NCI-H524 (cell line): Measurements from ENCODE around the gene RGS1.

Experiments
- DNase-seq, 2 experiments: peaks; one replicate each; lab custom pipeline; 2025; lab: John Stamatoyannopoulos, UW

The RGS1 gene

DNA sequence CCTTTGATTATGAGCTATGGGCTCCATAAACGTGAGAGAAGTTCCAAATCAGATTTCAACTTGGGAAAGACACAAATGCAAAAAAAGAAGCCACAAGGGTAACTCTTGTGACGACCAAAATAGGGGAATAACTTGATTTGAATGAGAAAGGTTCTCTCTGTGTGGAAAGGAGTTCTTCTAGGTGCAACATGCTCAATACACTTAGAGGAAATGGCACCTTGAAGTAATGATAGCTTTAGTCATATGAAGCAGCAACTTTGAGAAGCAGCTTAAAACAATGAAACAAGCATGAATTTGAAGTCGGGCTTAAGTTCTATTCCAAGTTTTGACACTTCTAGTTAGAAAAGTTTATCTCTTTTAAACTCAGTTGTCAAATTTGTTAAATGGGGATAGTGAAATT is 21.8 kb upstream of the RGS1 start:
- no peak for DNase-seq

DNA sequence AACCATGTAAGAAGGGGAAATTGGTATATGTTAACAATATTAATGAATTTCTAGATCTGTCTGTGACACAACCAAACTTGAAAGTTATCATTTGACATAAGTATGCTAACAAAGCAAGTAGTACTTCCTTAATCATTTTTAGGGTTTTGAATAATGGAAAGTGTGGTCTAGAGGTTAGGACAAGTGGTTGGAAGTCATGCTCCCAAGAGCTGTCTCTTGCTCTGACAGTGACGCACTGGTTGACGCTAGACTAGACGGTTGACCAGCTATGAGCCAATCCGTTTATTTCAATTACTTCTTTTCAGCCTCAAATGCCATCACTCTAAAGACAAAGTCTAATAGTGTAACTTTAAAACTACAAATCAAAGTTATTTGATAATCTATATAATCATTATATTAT is 20.7 kb upstream of the RGS1 start:
- no peak for DNase-seq

DNA sequence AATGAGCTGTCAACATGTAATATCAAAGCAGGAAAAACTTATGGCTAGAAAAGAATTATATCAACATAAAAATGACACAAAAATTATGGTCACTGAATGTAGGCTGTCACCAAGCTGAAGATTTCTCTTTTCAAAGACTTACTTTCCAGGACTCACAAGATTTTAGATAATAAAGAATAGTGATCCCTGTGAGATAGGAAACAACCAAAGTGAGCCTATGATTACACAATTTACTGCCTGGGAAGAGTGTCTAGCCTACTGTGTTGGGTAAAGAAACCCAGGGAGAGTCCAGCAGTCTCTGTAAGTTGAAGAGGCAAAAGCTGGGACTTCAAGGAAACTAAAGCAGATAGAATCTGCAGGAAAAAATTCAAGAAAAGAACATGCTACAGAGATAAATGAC is 20.2 kb upstream of the RGS1 start:
- DNase-seq, result no peak

DNA sequence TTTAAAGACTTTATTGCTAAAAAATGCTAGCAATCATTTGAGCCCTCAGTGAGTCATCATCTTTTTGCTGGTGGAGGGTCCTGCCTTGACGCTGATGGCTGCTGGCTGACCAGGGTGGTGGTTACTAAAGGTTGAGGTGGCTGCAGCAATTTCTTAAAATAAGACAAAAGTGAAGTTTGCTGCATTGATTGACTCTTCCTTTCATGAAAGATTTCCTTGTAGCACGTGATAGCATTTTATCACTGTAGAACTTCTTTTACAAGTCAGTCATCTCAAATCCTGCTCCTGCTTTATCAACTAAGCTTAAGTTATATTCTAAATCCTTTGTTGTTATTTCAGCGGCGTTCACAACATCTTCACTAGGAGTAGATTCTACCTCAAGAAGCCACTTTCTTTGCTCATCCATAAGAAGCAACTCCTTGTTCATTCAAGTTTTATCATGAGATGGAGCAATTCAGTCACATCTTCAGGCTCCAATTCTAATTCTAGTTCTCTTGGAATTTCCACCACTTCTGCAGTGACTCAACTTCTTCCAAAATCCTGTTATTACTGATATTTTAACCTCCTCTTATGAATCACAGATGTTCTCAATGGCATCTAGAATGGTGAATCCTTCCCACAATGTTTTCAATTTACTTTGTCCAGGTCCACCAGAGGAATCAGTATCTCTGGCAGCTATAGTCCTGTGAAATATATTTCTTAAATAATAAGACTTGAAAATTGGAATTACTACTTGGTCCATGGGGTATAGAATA is 17.6 kb upstream of the RGS1 start:
- DNase-seq, result no peak

DNA sequence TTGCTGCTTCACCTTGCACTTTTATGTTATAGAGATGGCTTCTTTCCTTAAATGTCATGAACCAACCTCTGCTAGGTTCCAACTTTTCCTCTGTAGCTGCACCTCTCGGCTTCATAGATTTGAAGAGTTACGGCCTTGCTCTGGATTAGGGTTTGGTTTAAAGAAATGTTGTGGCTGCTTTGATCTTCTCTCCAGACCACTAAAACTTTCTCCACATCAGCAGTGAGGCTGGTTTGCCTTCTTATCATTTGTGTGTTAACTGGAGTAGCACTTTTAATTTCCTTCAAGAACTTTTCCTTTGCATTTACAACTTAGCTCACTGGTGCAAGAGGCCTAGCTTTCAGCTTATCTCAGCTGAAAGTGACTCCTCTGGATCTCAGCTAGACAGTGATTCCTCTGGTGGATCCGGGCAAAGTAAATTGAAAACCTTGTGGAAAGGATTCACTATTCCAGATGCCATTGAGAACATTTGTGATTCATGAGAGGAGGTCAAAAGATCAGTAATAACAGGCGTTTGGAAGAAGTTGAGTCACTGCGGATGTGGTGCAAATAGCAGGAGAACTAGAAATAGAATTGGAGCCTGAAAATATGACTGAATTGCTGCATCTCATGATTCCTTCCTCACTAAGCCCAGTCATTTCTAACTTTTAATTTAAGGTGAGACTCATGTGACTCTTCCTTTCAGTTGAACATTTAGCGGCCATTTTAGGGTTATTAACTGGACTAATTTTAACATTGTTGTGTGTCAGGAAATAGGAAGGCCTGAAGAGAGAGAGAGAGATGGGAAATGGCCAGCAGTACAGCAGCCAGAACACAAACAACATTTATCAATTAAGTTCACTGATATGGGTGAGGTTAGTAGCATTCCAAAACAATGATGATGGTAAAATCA is 16.2 kb upstream of the RGS1 start:
- no peak for DNase-seq

DNA sequence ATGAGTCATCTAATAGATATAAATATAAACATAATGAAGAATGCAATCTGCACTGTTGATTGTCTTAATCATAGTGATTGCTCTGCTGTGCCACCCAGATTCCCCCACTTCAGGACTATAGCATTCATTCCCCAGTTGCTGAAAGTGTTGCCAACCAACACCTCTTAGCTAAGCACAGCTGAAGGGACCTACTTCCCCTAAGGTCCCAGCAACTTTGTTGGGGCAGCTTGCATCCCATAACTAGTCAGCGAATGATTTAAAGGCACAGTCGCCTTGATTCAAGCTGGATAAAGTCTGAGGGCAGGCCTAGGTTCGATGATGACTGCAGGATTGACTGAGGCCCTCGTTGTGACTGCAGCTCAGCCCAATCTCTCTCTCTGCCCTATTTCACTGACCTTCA is 14.3 kb upstream of the RGS1 start:
- DNase-seq, result no peak

DNA sequence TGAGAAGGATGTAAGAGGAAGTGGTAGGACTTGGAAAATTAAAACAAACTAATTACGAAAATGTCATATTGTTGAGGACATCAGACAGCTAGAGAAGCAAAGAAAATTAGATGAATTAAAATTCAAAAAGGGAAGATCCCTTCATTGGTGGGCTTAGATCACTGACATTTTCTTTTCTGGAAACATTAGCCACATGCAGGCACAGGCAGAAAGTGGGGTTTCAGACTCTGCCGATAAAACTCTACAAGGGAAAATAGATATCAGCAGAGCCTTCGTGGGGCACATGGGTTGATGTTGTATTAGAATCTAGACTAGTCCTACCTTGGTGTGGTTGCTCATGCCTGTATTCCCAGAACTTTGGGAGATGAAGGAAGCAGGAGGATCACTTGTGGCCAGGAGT is 12.4 kb upstream of the RGS1 start:
- DNase-seq, result no peak

DNA sequence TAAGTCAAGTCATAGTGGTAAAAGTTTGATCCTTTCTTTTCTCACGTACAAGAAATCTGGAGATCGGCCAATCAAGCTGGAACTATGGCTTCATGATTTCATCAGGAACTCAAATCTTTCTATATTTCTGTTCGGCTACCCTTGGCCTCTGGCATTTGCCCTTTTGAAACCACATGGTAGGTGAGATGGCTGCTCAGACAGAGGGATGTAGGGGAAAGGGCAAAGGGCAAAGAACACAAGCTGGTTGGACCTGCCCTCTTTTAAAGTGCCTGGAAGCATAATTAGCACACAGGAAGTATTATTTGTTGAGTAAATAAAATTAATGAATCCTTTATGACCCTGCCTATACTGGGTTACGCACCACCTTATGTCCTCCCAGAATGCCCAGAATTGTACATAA is 11.5 kb upstream of the RGS1 start:
- DNase-seq, result no peak

DNA sequence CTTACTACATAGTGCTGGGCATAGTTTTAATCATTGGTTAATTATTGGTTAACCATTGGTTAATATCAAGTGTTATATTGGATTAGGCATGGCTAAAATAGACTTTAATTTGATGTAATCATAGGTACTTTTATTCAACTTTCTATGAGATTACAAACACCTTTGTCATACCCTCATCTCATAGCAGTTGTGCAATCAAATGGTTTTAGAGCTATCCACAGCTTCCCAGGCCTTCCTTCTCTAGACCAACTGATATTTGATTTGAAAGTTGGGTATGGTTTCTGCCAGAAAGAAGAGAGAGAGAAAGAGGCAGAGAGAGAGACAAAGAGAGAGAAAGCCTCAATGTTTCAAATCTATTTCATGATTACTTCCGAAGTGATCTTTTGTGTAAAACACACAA is 9.6 kb upstream of the RGS1 start:
- DNase-seq, result no peak

DNA sequence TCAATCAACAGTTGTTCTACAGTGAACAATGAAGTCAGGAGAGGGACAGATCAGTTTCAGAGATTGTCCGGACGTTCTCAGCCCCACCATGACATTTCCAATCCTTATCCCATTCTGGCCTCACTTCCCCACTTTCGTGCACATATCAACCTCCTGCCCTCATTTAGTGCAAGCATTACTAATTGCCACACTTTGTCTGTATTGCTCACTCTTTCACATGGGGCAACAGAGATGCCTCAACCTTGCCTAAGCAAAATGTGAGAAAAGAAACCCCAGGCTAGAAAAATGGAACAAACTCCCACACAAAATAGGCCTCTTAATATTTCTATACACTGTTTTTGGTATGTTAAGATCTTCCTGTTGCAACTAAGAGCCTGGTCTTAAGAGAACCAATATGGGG is 8.9 kb upstream of the RGS1 start:
- DNase-seq, result no peak

DNA sequence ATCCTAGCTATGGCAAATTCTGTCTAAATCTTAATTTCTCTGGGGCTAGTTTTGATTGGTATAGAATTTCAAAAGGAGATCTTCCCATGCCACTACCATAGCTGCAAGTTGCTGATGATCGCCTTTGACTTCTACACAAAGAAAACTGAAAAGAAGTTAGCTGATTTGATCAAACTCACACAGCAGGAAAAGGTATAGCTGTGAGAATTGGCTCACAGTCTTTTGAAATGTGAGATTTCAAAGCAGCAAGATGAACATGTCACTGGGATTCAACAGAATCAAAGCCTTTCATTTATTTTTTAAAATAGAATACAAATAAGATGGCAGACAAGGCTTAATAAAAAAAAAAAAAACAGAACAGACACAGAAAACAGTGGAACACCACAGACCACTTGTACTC is 7.5 kb upstream of the RGS1 start:
- DNase-seq, result no peak

DNA sequence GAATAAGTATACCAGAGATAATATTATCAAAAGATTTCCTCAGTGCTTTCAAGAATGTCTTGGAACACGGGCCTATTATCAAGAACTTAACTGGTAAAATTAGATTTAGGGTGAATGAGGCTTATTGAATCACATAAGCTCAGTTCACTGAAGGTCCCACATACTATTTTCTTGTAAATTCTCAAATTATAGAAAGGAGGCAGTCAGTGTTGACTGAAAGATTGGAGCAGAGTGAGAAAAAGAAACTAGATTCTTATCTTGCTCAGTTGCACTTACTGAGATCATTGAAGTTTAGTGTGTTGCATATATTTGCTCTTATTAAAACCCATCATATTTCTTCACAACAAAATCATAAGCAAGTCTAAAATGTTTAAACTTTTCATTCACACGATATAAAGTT is 3.9 kb upstream of the RGS1 start:
- DNase-seq, result no peak

DNA sequence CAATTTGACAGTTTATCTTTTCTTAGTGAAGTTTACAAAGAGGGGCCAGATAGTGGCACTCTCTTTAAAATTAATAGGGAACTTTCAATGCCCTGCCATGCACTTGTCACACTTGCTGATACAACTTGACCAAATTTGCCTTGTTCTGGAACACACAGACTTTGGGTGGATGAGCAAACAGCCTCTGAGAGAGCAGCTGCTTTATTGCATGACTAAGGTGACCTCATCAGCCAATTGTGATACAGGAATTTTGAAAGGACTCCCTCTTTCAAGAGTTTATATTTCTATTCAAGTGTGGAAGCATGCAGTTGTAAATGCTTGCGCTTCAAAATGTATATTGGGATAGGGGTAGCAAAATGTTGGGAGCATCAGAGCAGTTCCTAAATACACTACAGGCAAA is 2.1 kb upstream of the RGS1 start:
- no peak for DNase-seq

DNA sequence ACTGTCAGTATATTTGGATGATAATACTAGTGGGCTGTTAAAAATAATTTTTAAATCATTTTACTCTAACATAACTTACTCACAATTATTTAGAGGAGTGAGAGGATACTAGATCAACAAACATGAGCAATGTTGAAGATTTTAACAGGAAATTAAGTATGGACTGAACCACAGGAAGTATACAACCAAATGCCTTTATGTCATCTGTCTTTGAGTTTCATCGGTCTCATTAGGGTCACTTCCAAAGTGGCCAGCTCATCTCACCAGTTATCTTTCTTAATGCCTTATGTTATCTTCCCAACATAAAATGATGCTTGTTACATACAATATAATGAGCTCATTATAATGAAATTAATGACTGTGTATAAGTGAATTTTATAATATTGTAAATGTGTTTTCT is 1.5 kb upstream of the RGS1 start:
- no peak for DNase-seq

DNA sequence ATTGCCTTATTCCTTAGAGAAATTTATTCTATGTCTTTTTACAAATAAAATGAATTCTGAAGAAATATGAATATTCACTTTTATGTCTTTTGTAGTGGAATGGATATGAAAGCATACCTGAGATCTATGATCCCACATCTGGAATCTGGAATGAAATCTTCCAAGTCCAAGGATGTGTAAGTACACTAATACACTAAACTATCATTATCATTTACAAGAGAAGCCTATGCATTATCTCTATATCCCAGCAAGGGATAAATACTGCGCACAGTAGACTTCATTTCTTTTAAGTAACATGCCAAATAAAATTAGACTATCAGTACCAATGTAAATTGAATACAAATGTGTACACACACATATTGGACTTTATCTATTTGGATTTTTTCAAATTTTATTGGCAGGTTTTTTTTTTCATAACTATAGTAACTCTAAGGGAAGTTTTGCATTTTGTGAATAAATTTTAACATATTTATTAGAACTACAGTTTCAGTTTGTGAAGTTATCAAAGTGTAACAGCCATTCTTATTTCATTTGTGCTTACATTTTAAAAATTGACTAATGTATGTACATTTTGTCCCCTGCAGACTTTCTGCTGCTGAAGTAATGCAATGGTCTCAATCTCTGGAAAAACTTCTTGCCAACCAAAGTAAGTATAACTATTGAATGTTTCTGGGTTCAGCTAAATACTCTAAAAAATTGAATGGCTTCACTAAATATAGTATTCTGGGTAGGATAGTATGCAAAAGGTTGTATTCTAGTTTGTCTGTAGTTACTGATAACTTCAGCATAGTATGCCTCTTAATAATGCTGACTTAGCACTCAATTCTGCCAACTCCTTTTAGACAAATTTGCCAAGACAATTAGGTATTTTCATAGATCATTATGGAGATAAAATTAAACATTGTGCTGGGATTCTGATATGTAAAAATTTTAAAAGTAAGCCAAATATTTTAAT is 894 bp downstream of the RGS1 start:
- DNase-seq, result no peak

DNA sequence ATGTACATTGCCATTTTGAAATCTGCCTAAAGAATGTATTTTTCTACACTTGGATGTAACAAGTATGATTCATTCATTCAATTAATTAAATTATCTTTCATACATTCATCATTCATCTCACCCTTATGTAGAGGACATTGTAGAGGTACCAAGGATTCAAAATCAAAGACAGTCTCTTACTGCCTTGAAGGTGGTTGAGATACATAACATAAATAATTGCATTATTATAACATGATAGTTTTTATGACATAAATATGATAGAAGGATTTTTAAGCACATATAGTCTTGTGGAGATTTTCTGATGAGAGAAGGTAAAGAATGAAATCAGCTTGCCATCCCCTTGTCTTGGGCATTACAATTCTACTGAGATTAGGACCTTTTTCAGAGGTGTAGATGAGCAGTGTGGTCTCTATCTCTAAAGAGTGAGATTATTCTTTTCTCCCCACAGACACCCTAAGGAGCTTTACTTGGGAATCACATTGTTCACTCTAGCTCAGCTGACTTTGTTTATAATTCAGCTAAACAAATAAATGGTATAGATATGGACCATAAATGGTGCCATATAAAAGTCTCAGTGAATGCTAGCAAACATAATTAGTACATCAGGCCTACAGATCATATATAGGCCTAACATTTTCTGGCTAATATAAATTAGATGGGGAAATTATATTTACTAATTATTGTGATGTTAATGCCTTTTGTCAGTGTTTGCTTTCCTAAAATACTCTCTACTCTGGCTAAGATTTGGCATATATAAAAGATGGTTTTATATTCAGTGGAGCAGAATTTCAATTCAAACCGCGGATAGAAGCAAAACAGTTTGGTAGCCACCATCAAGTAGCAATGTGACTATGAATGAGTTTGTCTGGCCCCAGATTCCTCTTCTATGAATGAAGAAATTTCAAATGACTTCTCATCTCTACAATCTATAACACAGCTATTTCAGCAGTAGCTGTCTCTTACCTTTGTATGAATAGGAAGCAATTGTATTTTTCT is 1.9 kb downstream of the RGS1 start:
- no peak for DNase-seq

DNA sequence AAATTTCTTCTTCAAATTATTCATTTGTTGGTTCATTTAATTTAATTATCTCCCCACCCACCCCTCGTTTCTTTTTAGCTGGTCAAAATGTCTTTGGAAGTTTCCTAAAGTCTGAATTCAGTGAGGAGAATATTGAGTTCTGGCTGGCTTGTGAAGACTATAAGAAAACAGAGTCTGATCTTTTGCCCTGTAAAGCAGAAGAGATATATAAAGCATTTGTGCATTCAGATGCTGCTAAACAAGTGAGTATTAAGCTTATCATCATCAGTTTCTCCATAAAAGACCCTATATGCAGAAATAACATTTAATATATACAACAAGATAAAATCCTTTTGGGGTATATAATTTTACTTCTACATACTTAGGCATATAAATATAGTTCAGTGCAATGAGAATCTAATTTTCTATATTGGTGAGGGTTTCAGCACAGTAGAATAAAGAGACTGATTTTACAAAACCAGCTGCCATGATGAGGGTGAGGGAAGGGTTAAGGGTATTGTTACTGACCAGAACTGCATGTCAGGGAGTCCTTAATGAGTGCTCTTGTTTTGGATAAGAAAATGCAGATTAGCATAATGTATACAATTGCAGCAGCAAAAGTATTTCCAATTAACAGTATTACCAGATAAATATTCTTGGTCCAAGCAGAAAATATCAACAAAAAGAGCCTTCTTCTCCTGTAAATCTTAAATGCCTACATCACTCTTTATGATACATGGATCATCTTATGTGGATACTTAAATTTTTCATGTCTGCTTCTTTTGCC is 2.8 kb downstream of the RGS1 start:
- no peak for DNase-seq

DNA sequence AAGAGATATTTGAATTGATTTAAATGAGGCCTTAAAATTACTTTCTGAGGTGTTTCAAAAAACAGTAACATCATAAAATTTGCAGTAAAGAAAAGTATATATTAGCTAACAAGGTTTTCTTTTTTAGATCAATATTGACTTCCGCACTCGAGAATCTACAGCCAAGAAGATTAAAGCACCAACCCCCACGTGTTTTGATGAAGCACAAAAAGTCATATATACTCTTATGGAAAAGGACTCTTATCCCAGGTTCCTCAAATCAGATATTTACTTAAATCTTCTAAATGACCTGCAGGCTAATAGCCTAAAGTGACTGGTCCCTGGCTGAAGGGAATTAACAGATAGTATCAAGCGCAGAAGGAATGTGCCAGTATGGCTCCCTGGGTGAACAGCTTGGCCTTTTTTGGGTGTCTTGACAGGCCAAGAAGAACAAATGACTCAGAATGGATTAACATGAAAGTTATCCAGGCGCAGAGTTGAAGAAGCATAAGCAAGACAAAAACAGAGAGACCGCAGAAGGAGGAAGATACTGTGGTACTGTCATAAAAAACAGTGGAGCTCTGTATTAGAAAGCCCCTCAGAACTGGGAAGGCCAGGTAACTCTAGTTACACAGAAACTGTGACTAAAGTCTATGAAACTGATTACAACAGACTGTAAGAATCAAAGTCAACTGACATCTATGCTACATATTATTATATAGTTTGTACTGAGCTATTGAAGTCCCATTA is 3.6 kb downstream of the RGS1 start:
- no peak for DNase-seq

DNA sequence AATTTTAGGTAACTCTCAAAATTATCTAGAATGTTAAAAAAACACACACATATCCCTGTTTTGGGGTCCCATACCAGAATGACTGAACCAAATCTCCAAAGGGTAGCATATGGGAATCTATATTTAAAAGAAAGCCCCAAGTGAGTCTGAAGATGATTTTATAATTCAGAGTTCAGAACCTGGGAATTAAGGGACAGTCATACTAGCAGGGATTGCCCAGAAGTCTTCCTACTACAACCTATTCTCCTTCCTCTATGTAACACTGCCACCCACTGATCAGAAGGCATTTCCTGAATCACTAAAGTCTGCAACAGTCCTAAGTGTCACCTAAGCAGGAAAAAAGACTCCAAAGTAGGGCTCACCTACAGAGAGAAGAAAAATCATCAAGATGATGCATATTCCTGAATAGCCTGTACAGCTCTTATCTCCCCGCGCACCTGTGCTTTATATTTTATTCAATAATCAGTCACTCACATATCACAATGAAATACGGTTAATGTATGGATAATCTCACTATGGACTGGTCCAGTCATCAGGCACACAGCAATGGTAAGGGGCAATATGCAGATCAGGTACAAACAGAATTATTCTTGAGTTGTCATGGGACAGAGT is 4.9 kb downstream of the RGS1 start:
- no peak for DNase-seq
